A549 (cell line): ENCODE data around the gene PCYT1A. TPM values are rescaled to one million over a fixed set of nuclear protein-coding genes. Genes with fewer than 3 reads are reported as not detected.

Experiments
- ATAC-seq, 2 experiments: fragments of 200-7000 bp in 1 of 2; fragments of >200 bp in 1 of 2; cut with Nextera tagmentation in 1 of 2; cut with Tn5 transposase in 1 of 2; 3 replicates each; pipeline versions ENCODE4 v1.8.0 to v1.9.1; 2018 to 2020; ENCODE audit warnings: mild to moderate bottlenecking in 1 of 2, moderate library complexity in 1 of 2
- CTCF ChIA-PET: fragments of 300-600 bp; sonication (Branson Sonifier 250); formaldehyde crosslinking; extraction: SDS; loops from one replicate; lab custom pipeline; 2021; ENCODE audit warnings: antibody characterized with exemption, inconsistent platforms; lab: Yijun Ruan, JAX
- POLR2A ChIA-PET: fragments of 350-600 bp; formaldehyde crosslinking; extraction: SDS; loops from one replicate; lab custom pipeline; 2021; ENCODE audit warnings: antibody characterized with exemption, inconsistent platforms; lab: Yijun Ruan, JAX
- DNase-seq, 2 experiments: peaks; one replicate each; pipeline versions ENCODE4 v3.0.0 to v3.0.0-alpha.2; 2011 to 2016; ENCODE audit warnings: low read depth in 1 of 2, low spot score in 1 of 2
- FAIRE-seq: peaks from 2 replicates; lab custom pipeline; 2011; peaks lifted over from hg19 to GRCh38; lab: Jason Lieb, UNC
- H3K27ac ChIP-seq, 2 experiments: fragments of >200 bp; sonication (Bioruptor Twin); formaldehyde crosslinking; 3 replicates each; pipeline ENCODE4 v1.5.1; 2016 to 2017
- H3K4me1 ChIP-seq: fragments of >200 bp; sonication (Bioruptor Twin); formaldehyde crosslinking; 3 replicates; pipeline ENCODE4 v1.6.1; 2016
- H3K4me2 ChIP-seq: fragments of >200 bp; sonication (Bioruptor Twin); formaldehyde crosslinking; 3 replicates; pipeline ENCODE4 v1.6.1; 2016
- H3K4me3 ChIP-seq: fragments of >200 bp; sonication (Bioruptor Twin); formaldehyde crosslinking; 3 replicates; pipeline ENCODE4 v1.5.1; 2016
- H3K9me3 ChIP-seq: fragments of >200 bp; sonication (Bioruptor Twin); formaldehyde crosslinking; 3 replicates; pipeline ENCODE4 v1.6.1; 2016
- ATOH8 ChIP-seq: fragments of 250-450 bp; sonication (Bioruptor Pico); IDR thresholded peaks from 2 replicates; pipeline ENCODE4 v1.5.0; 2020; ENCODE audit warnings: low read depth, mild to moderate bottlenecking, moderate library complexity
- CBX2 ChIP-seq: fragments of 200-600 bp; sonication (generic); IDR thresholded peaks from 2 replicates; pipeline ENCODE4 v1.6.1; 2016; ENCODE audit warnings: low read depth, mild to moderate bottlenecking, borderline replicate concordance
- CHD2 ChIP-seq: fragments of 150-350 bp; IDR thresholded peaks from 2 replicates; pipeline ENCODE4 v1.6.1; 2014; ENCODE audit warnings: low read length; ENCODE audit not compliant: partially characterized antibody
- CHD4 ChIP-seq: fragments of 200-600 bp; sonication (generic); IDR thresholded peaks from 2 replicates; pipeline ENCODE4 v1.6.1; 2016; ENCODE audit warnings: antibody characterized with exemption, mild to moderate bottlenecking, borderline replicate concordance
- EHMT2 ChIP-seq: fragments of 200-600 bp; sonication (generic); IDR thresholded peaks from 2 replicates; pipeline ENCODE4 v1.6.1; 2016; ENCODE audit warnings: antibody characterized with exemption, low read depth, mild to moderate bottlenecking, moderate library complexity
- EP300 ChIP-seq, 2 experiments: fragments of >200 bp; sonication (Bioruptor Twin); formaldehyde crosslinking; IDR thresholded peaks; 2 replicates in 1 of 2; 3 replicates in 1 of 2; pipeline ENCODE4 v1.6.1; 2016 to 2017
- FOXS1 ChIP-seq: fragments of 250-450 bp; sonication (Bioruptor Pico); IDR thresholded peaks from 2 replicates; pipeline ENCODE4 v1.5.0; 2020; ENCODE audit warnings: mild to moderate bottlenecking, moderate library complexity
- HES2 ChIP-seq: fragments of >200 bp; sonication (Bioruptor Twin); formaldehyde crosslinking; IDR thresholded peaks from 2 replicates; pipeline ENCODE4 v1.6.1; 2016
- HEYL ChIP-seq: fragments of 250-450 bp; sonication (Bioruptor Pico); IDR thresholded peaks from 2 replicates; pipeline ENCODE4 v1.8.0; 2021; ENCODE audit warnings: mild to moderate bottlenecking, moderate library complexity
- HMGXB4 ChIP-seq: fragments of 250-450 bp; sonication (Bioruptor Pico); IDR thresholded peaks from 2 replicates; pipeline ENCODE4 v1.5.0; 2021; ENCODE audit warnings: mild to moderate bottlenecking, moderate library complexity, borderline replicate concordance
- HOXA7 ChIP-seq: fragments of 250-450 bp; sonication (Bioruptor Pico); IDR thresholded peaks from 2 replicates; pipeline ENCODE4 v1.5.0; 2020; ENCODE audit warnings: mild to moderate bottlenecking, moderate library complexity
- HOXB13 ChIP-seq: fragments of 250-450 bp; sonication (Bioruptor Pico); IDR thresholded peaks from 2 replicates; pipeline ENCODE4 v1.5.0; 2020; ENCODE audit warnings: low read depth, mild to moderate bottlenecking, moderate library complexity
- JUNB ChIP-seq: fragments of >200 bp; sonication (Bioruptor Twin); formaldehyde crosslinking; IDR thresholded peaks from 2 replicates; pipeline ENCODE4 v1.6.1; 2016
- KDM1A ChIP-seq: fragments of 200-600 bp; sonication (generic); IDR thresholded peaks from 2 replicates; pipeline ENCODE4 v1.6.1; 2016; ENCODE audit warnings: low read depth, mild to moderate bottlenecking
- KDM5A ChIP-seq: fragments of 200-600 bp; sonication (generic); IDR thresholded peaks from 2 replicates; pipeline ENCODE4 v1.6.1; 2016; ENCODE audit warnings: antibody characterized with exemption, mild to moderate bottlenecking
- NFE2L2 ChIP-seq: fragments of 150-350 bp; conservative IDR thresholded peaks from 2 replicates; pipeline ENCODE4 v1.6.1; 2014; ENCODE audit warnings: low read length
- PHF8 ChIP-seq: fragments of 200-600 bp; sonication (generic); IDR thresholded peaks from 2 replicates; pipeline ENCODE4 v1.6.1; 2016; ENCODE audit warnings: low read depth, mild to moderate bottlenecking, antibody characterized with exemption, moderate library complexity, borderline replicate concordance
- POLR2AphosphoS2 ChIP-seq: conservative IDR thresholded peaks from 2 replicates; pipeline ENCODE4 v1.6.1; 2012; ENCODE audit warnings: low read length, improper control_type of control experiment, inconsistent platforms
- SMC3 ChIP-seq: fragments of >200 bp; sonication (Bioruptor Twin); formaldehyde crosslinking; IDR thresholded peaks from 3 replicates; pipeline ENCODE4 v1.6.1; 2018; ENCODE audit warnings: inconsistent platforms
- TFCP2L1 ChIP-seq: fragments of 250-450 bp; sonication (Bioruptor Pico); IDR thresholded peaks from 2 replicates; pipeline ENCODE4 v1.5.0; 2021; ENCODE audit warnings: mild to moderate bottlenecking
- ZC3H11A ChIP-seq: fragments of 450-650 bp; IDR thresholded peaks from 2 replicates; pipeline ENCODE4 v1.6.1; 2014; ENCODE audit warnings: antibody characterized with exemption, mild to moderate bottlenecking
- ZSCAN20 ChIP-seq: fragments of 250-450 bp; sonication (Bioruptor Pico); IDR thresholded peaks from 2 replicates; pipeline ENCODE4 v1.8.0; 2022; ENCODE audit warnings: mild to moderate bottlenecking, moderate library complexity
- WGBS: methylation state at CpG from one replicate; pipeline ENCODE4 v1.1.6; 2017; ENCODE audit errors: missing lambda C conversion rate; 5-methylcytosine and 5-hydroxymethylcytosine counted together
- polyA plus RNA-seq, 4 experiments: library from polyadenylated mRNA; depleted of rRNA in 3 of 4; stranded (reverse); fragments of >200 nt; fragmentation: RNase III in 1 of 4; extraction: RNeasy Plus Mini Kit Qiagen cat#74134 plus additional on column Dnase treatment in 1 of 4; gene quantifications; 2 replicates in 3 of 4; 3 replicates in 1 of 4; pipeline ENCODE4 v1.2.3, GENCODE V29; 2011 to 2017
- TF ChIP-seq, protein P1 (sequence below): fragments of 450-650 bp; IDR thresholded peaks from 2 replicates; pipeline ENCODE4 v1.6.1; 2014; ENCODE audit warnings: antibody characterized with exemption

The PCYT1A gene
- polyA plus RNA-seq, 2 of the 4 experiments (the other 2 are of a cell fraction): 41.9 to 45.4 TPM

DNA sequence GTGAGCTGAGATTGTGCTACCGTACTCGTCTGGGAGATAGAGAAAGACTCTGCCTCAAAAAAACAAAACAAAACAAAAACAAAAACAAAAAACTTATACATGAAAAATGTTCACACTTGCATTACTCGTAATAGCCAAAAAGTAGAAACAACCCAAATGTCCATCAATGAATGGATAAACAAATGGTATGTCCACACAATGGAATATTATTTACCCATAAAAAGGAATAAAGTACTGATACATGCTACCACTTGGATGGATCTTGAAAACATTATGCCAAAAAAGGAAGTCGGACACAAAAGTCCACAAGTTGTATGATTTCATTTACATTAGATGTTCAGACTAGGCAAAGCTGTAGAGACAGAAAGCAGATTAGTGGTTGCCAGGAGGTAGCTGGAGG, 26.7 kb downstream of the PCYT1A start (continued):
- TF ChIP-seq POLR2AphosphoS2: no peak
- TF ChIP-seq CBX2: no peak
- TF ChIP-seq JUNB: no peak
- TF ChIP-seq, all 56 proteins: peak for 0

GRCh38 chr3:196255776-196256175, 31.8 kb downstream of the PCYT1A start:
- no peak overlapping the region for H3K4me3 ChIP-seq
- DNase-seq: no peak
- 67% methylated on average over 1 of the region's 1 CpG for WGBS
- no peaks in the 10 kb centered on the region for H3K9me3 ChIP-seq
- TF ChIP-seq HOXB13 (CRISPR knock-in tag) (no peak), KDM1A (no peak)
- POLR2A ChIA-PET: no interaction called here
- H3K4me1 ChIP-seq: no peaks in the 10 kb centered on the region
- H3K4me2 ChIP-seq: no peak overlapping the region
- no peak for FAIRE-seq
- no peak for ATAC-seq
- CTCF ChIA-PET: interaction anchor here (1.0 to 1.2 kb wide), 3 partner anchors 59 to 183 kb away, joined by 3 read pairs; no protein-coding TSS in a partner anchor
- no peak overlapping the region for H3K27ac ChIP-seq

GRCh38 chr3:196254376-196255283, 32.9 kb downstream of the PCYT1A start:
- H3K9me3 ChIP-seq: no peaks in the 10 kb centered on the region
- ATAC-seq (no peak), DNase-seq (no peak), FAIRE-seq (no peak)
- H3K4me1 ChIP-seq: no peaks in the 10 kb centered on the region
- TF ChIP-seq CHD4: no peak
- no peak for TF ChIP-seq KDM1A
- no peak for TF ChIP-seq HEYL (CRISPR knock-in tag)
- TF ChIP-seq, protein P1, sequence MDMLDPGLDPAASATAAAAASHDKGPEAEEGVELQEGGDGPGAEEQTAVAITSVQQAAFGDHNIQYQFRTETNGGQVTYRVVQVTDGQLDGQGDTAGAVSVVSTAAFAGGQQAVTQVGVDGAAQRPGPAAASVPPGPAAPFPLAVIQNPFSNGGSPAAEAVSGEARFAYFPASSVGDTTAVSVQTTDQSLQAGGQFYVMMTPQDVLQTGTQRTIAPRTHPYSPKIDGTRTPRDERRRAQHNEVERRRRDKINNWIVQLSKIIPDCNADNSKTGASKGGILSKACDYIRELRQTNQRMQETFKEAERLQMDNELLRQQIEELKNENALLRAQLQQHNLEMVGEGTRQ: no peak
- TF ChIP-seq ZSCAN20 (CRISPR knock-in tag): no peak
- TF ChIP-seq POLR2AphosphoS2: no peak
- no peak for TF ChIP-seq EP300 (IDR thresholded peaks at IDR 0.05)
- TF ChIP-seq HOXB13 (CRISPR knock-in tag): no peak
- TF ChIP-seq EHMT2: no peak
- no peak for TF ChIP-seq CHD2
- TF ChIP-seq HMGXB4: no peak
- WGBS: 76% methylated on average over 5 of the region's 5 CpGs
- H3K4me3 ChIP-seq: no peak overlapping the region
- CTCF ChIA-PET: interaction anchor here (0.6 to 2.3 kb wide), 10 partner anchors 8 to 337 kb away, joined by 3 to 9 read pairs (median 4); no protein-coding TSS in a partner anchor
- POLR2A ChIA-PET: no interaction called here
- no peak overlapping the region for H3K4me2 ChIP-seq
- H3K27ac ChIP-seq: no peak overlapping the region

DNA sequence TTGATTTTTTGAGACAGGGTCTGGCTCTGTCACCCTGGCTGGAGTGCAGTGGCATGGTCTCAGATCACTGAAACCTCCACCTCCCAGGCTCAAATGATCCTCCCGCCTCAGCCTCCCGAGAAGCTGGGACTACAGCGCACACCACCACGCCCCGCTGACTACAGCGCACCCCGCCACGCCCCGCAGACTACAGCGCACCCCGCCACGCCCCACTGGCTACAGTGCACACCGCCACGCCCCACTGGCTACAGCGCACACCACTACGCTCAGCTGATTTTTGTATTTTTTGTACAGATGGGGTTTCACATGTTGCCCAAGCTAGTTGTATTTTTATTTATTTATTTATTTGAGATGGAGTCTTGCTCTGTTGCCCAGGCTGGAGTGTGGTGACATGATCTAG, 35.6 kb downstream of the PCYT1A start:
- no peak for ATAC-seq
- FAIRE-seq: no peak

More for the DNA sequence above, 35.6 kb downstream of the PCYT1A start:
- no peak for TF ChIP-seq SMC3
- no peak for TF ChIP-seq PHF8
- no peak for TF ChIP-seq CHD2
- no peak for TF ChIP-seq HOXA7 (CRISPR knock-in tag)
- no peak for TF ChIP-seq KDM5A
- TF ChIP-seq FOXS1 (CRISPR knock-in tag): no peak
- TF ChIP-seq ATOH8 (CRISPR knock-in tag): no peak
- no peak for TF ChIP-seq ZC3H11A
- no peak for TF ChIP-seq NFE2L2
- TF ChIP-seq HES2: no peak
- no peak for TF ChIP-seq TFCP2L1 (CRISPR knock-in tag)
- Histone ChIP-seq H3K4me1 (no peaks in the 10 kb centered on the region), H3K4me2 (no peak overlapping the region), H3K9me3 (no peaks in the 10 kb centered on the region), H3K4me3 (no peak overlapping the region), H3K27ac (no peak overlapping the region)
- 96% methylated on average over 16 of the region's 16 CpGs for WGBS
- DNase-seq: no peak
- ChIA-PET CTCF (interaction anchor here (0.6 to 2.1 kb wide), 4 partner anchors 14 to 480 kb away, joined by 3 to 7 read pairs (median 3); no protein-coding TSS in a partner anchor), POLR2A (no interaction called here)
